Measurements from ENCODE around the gene NANS. TPM values are rescaled to one million over a fixed set of nuclear protein-coding genes. Genes with fewer than 3 reads are reported as not detected.

NANS gene
- polyA plus RNA-seq, 1 donor (not counting 4 experiments of a cell fraction or from before 2014, with no cell fraction given), result 63.1 TPM

DNA sequence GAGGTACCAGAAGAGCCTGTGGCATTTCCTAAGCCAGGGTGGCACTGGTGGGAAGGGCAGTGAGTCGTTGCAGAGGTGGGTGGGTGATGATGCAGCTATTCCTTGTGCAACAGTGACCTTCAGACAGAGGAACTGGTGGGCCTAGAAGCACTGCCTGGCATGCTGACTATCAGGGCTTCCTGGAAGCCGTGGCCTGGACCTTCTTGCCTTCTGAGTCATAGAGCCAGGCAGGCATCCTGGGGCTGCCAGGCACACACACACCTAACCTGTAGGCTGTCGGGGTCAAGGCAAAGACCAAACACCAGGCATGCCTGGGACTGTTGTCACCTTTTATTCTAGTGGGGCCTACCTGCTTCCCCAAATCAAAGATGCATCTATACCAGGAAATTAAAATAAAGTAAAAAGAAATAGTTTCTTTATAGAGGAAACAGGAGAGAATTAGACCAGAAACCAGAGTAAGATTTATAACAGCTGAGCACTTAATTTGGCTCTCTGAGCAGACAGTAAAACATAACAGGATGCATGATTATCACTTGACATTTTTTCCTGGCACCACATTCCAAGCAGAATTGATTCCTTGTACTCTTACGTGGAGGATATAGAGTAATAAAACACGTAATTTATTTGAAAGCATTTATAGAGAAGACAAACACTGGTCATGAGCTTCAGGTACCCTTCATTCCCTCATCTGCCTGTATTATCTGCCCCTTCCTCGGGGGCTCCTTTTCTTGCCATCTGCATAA, 25.1 kb downstream of the NANS start:
- FAIRE-seq (peak; percentile 75), DNase-seq (ENCODE audit: low read depth, low spot score) (no peak)
- no peak overlapping the region for H3K4me3 ChIP-seq (ENCODE audit: control insufficient read depth in 2 of 3, extremely low read depth in 1 of 3, insufficient read depth in 2 of 3, low read depth in 1 of 3, low read length in 3 of 3)
- H2AFZ ChIP-seq (ENCODE audit: control insufficient read depth, low read length), result no peak overlapping the region
- H3K79me2 ChIP-seq (ENCODE audit: control insufficient read depth, insufficient read depth, low read length), result no peaks in the 10 kb centered on the region
- H3K9me1 ChIP-seq (ENCODE audit: control insufficient read depth, extremely low read depth, insufficient read depth, low read length), result no peaks in the 10 kb centered on the region
- H3K36me3 ChIP-seq (ENCODE audit: control insufficient read depth in 2 of 2, extremely low read depth in 1 of 2, insufficient read depth in 2 of 2, low read length in 2 of 2), result peaks cover 25 to 49% of the 10 kb centered on the region in 2 experiments
- dilution Hi-C loops (cut with MboI; ENCODE audit: extremely low pct_ligation_motif_present, low sequenced_read_pairs), result no loop called here
- H3K27ac ChIP-seq (ENCODE audit: control insufficient read depth, insufficient read depth, low read length), result peak overlapping the region; percentile 1
- no peak overlapping the region for H3K9ac ChIP-seq (ENCODE audit: control insufficient read depth, extremely low read depth, insufficient read depth, low read length)
- peaks cover 7% of the 10 kb centered on the region for H3K4me1 ChIP-seq (ENCODE audit: control insufficient read depth, extremely low read depth, insufficient read depth, low read length)
- TF ChIP-seq EZH2 (IDR thresholded peaks at IDR 0.05; ENCODE audit: low read length), result no peak
- TF ChIP-seq, protein P1, sequence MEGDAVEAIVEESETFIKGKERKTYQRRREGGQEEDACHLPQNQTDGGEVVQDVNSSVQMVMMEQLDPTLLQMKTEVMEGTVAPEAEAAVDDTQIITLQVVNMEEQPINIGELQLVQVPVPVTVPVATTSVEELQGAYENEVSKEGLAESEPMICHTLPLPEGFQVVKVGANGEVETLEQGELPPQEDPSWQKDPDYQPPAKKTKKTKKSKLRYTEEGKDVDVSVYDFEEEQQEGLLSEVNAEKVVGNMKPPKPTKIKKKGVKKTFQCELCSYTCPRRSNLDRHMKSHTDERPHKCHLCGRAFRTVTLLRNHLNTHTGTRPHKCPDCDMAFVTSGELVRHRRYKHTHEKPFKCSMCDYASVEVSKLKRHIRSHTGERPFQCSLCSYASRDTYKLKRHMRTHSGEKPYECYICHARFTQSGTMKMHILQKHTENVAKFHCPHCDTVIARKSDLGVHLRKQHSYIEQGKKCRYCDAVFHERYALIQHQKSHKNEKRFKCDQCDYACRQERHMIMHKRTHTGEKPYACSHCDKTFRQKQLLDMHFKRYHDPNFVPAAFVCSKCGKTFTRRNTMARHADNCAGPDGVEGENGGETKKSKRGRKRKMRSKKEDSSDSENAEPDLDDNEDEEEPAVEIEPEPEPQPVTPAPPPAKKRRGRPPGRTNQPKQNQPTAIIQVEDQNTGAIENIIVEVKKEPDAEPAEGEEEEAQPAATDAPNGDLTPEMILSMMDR (optimal IDR thresholded peaks at IDR 0.05 in 1 of 3, IDR thresholded peaks at IDR 0.05 in 1 of 3, conservative IDR thresholded peaks at IDR 0.05 in 1 of 3; ENCODE audit: extremely low read depth in 1 of 3, insufficient read depth in 2 of 3, low read length in 3 of 3), result no peak
- H4K20me1 ChIP-seq (ENCODE audit: control insufficient read depth, extremely low read depth, insufficient read depth, low read length), result peaks cover 2% of the 10 kb centered on the region
- H3K9me3 ChIP-seq (ENCODE audit: control insufficient read depth, low read depth, low read length), result no peaks in the 10 kb centered on the region
- no peak overlapping the region for H3K4me2 ChIP-seq (ENCODE audit: control insufficient read depth, extremely low read depth, insufficient read depth, low read depth, low read length)
- H3K27me3 ChIP-seq (ENCODE audit: control insufficient read depth, extremely low read depth, insufficient read depth, low read length), result no peaks in the 10 kb centered on the region

DNA sequence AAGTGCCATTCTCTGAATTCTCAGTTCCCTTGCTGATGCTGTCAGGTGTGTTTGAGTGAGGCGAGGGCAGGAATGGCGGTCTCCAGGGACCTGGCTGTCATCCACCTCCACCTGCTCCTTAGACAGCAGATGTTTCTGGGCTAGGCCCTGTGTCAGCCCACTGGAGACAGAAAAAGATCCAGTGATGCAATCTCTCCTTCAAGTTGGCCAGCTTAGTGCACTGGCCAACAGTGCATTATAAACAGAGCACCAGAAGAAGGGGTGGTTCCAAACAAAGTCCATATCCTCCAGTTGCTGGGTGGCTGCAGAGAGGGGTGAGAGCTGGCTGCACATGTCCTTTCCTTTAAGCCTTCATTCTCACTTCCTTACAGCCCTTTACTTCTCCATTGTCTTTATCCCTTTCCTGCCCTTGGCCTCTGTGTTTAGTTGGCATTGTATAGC, 26.5 kb downstream of the NANS start:
- H3K27ac ChIP-seq (ENCODE audit: control insufficient read depth, insufficient read depth, low read length), result no peak overlapping the region

More for the DNA sequence above, 26.5 kb downstream of the NANS start:
- FAIRE-seq, result no peak
- Histone ChIP-seq H2AFZ (ENCODE audit: control insufficient read depth, low read length) (no peak overlapping the region), H3K9ac (ENCODE audit: control insufficient read depth, extremely low read depth, insufficient read depth, low read length) (no peak overlapping the region), H3K9me1 (ENCODE audit: control insufficient read depth, extremely low read depth, insufficient read depth, low read length) (no peaks in the 10 kb centered on the region), H4K20me1 (ENCODE audit: control insufficient read depth, extremely low read depth, insufficient read depth, low read length) (peaks cover 2% of the 10 kb centered on the region), H3K4me3 (ENCODE audit: control insufficient read depth in 2 of 3, extremely low read depth in 1 of 3, insufficient read depth in 2 of 3, low read depth in 1 of 3, low read length in 3 of 3) (no peak overlapping the region), H3K27me3 (ENCODE audit: control insufficient read depth, extremely low read depth, insufficient read depth, low read length) (no peaks in the 10 kb centered on the region), H3K79me2 (ENCODE audit: control insufficient read depth, insufficient read depth, low read length) (no peaks in the 10 kb centered on the region), H3K36me3 (ENCODE audit: control insufficient read depth in 2 of 2, extremely low read depth in 1 of 2, insufficient read depth in 2 of 2, low read length in 2 of 2) (peaks cover 20 to 42% of the 10 kb centered on the region in 2 experiments), H3K4me1 (ENCODE audit: control insufficient read depth, extremely low read depth, insufficient read depth, low read length) (peaks cover 9% of the 10 kb centered on the region), H3K4me2 (ENCODE audit: control insufficient read depth, extremely low read depth, insufficient read depth, low read depth, low read length) (no peak overlapping the region), H3K9me3 (ENCODE audit: control insufficient read depth, low read depth, low read length) (no peaks in the 10 kb centered on the region)
- dilution Hi-C loops (cut with MboI; ENCODE audit: extremely low pct_ligation_motif_present, low sequenced_read_pairs), result no loop called here
- DNase-seq (ENCODE audit: low read depth, low spot score), result no peak
- no peak for TF ChIP-seq EZH2 (IDR thresholded peaks at IDR 0.05; ENCODE audit: low read length)
- TF ChIP-seq, protein P1 (optimal IDR thresholded peaks at IDR 0.05 in 1 of 3, IDR thresholded peaks at IDR 0.05 in 1 of 3, conservative IDR thresholded peaks at IDR 0.05 in 1 of 3; ENCODE audit: extremely low read depth in 1 of 3, insufficient read depth in 2 of 3, low read length in 3 of 3), result no peak
